Nephron (organoid): ENCODE measurements around the gene KRTAP4-12.
"Not testable (repeated sequence)": the region's sequence is repeated elsewhere in the genome, so short reads cannot be mapped to it uniquely, and the experiment has no call there.

Source experiments
- H3K27ac Mint-ChIP-seq, 3 experiments: 2 replicates each; pipeline ENCODE4 v1.8.0; 2020; ENCODE audit warnings: mixed read lengths in 3 of 3, mild to moderate bottlenecking in 2 of 3, moderate library complexity in 1 of 3
- H3K27me3 Mint-ChIP-seq: 2 replicates; pipeline ENCODE4 v1.8.0; 2021; ENCODE audit warnings: low read depth, mild to moderate bottlenecking, moderate library complexity, mixed read lengths
- H3K36me3 Mint-ChIP-seq: 2 replicates; pipeline ENCODE4 v1.8.0; 2020; ENCODE audit warnings: low read depth, mixed read lengths
- H3K4me1 Mint-ChIP-seq: 2 replicates; pipeline ENCODE4 v1.8.0; 2020; ENCODE audit warnings: mixed read lengths
- H3K4me3 Mint-ChIP-seq, 3 experiments: 2 replicates each; pipeline ENCODE4 v1.8.0; 2020; ENCODE audit warnings: mild to moderate bottlenecking in 3 of 3, mixed read lengths in 3 of 3, moderate library complexity in 2 of 3
- H3K9me3 Mint-ChIP-seq: 2 replicates; pipeline ENCODE4 v1.8.0; 2020; ENCODE audit warnings: mixed read lengths
- CTCF ChIP-seq, 3 experiments: fragments of 200-600 bp; sonication (generic); IDR thresholded peaks; one replicate each; pipeline ENCODE4 v1.5.0; 2021; ENCODE audit warnings: antibody characterized with exemption in 3 of 3; ENCODE audit not compliant: unreplicated experiment in 3 of 3

Gene KRTAP4-12

GRCh38 chr17:41103896-41104295, 20.1 kb downstream of the KRTAP4-12 start:
- H3K36me3 Mint-ChIP-seq = no peaks in the 10 kb centered on the region
- peak overlapping the region; percentile 5 to 91 (median 56) for H3K27ac Mint-ChIP-seq
- H3K9me3 Mint-ChIP-seq = peaks cover 8% of the 10 kb centered on the region
- no peaks in the 10 kb centered on the region for H3K27me3 Mint-ChIP-seq
- no peak overlapping the region for H3K4me3 Mint-ChIP-seq
- H3K4me1 Mint-ChIP-seq = peaks cover 32% of the 10 kb centered on the region
- no peak for TF ChIP-seq CTCF (IDR thresholded peaks at IDR 0.05; ENCODE audit: unreplicated experiment in 3 of 3)

- no peak for TF ChIP-seq CTCF (IDR thresholded peaks at IDR 0.05; ENCODE audit: unreplicated experiment in 3 of 3)
- peaks cover 38% of the 10 kb centered on the region for H3K4me1 Mint-ChIP-seq
- H3K27ac Mint-ChIP-seq = peak within 1 kb of the TSS in 2 of 3 experiments; percentile 56 to 91
- peaks cover 7% of the 10 kb centered on the region for H3K27me3 Mint-ChIP-seq
- H3K9me3 Mint-ChIP-seq = no peaks in the 10 kb centered on the region
- no peak within 1 kb of the TSS for H3K4me3 Mint-ChIP-seq
- H3K36me3 Mint-ChIP-seq = no peaks in the 10 kb centered on the region
Measured at GRCh38 chr17:41101586-41102259, 22.3 kb downstream of the KRTAP4-12 start, which contains the start of gene KRTAP4-16. Gene KRTAP4-16 (minus strand): TSS chr17:41102209. CDS start chr17:41102209, 0 bp downstream.

GRCh38 chr17:41099682-41100480, 24.1 kb downstream of the KRTAP4-12 start:
- Mint-ChIP-seq H3K4me3 (peak overlapping the region in 1 of 3 experiments; percentile 5), H3K4me1 (peaks cover 38% of the 10 kb centered on the region), H3K27ac (peak overlapping the region; percentile 69 to 74 (median 72)), H3K27me3 (peaks cover 11% of the 10 kb centered on the region)
- not testable (repeated sequence) for H3K36me3 Mint-ChIP-seq, H3K9me3 Mint-ChIP-seq

GRCh38 chr17:41098481-41098880, 25.5 kb downstream of the KRTAP4-12 start:
- H3K4me3 Mint-ChIP-seq = no peak overlapping the region
- H3K4me1 Mint-ChIP-seq = peaks cover 32% of the 10 kb centered on the region
- H3K27me3 Mint-ChIP-seq = peaks cover 11% of the 10 kb centered on the region
- TF ChIP-seq CTCF (IDR thresholded peaks at IDR 0.05; ENCODE audit: unreplicated experiment in 3 of 3) = no peak
- peak overlapping the region in 1 of 3 experiments; percentile 13 for H3K27ac Mint-ChIP-seq
- peaks cover 5% of the 10 kb centered on the region for H3K9me3 Mint-ChIP-seq
- H3K36me3 Mint-ChIP-seq = no peaks in the 10 kb centered on the region

- Mint-ChIP-seq H3K36me3 (no peaks in the 10 kb centered on the region), H3K27me3 (peaks cover 11% of the 10 kb centered on the region), H3K4me1 (peaks cover 27% of the 10 kb centered on the region), H3K27ac (peak within 1 kb of the TSS in 2 of 3 experiments; percentile 23 to 43), H3K4me3 (peak within 1 kb of the TSS in 1 of 3 experiments; percentile 18), H3K9me3 (peaks cover 5% of the 10 kb centered on the region)
- TF ChIP-seq CTCF (IDR thresholded peaks at IDR 0.05; ENCODE audit: unreplicated experiment in 3 of 3) = no peak
Measured at GRCh38 chr17:41098042-41098441, 25.9 kb downstream of the KRTAP4-12 start, which contains the start of gene KRTAP4-8. Gene KRTAP4-8 (minus strand): TSS chr17:41098142. CDS start chr17:41098084, 58 bp downstream.

GRCh38 chr17:41096055-41096454, 27.9 kb downstream of the KRTAP4-12 start:
- H3K27ac Mint-ChIP-seq = no peak overlapping the region
- no peak for TF ChIP-seq CTCF (IDR thresholded peaks at IDR 0.05; ENCODE audit: unreplicated experiment in 3 of 3)
- peaks cover 5% of the 10 kb centered on the region for H3K9me3 Mint-ChIP-seq
- H3K27me3 Mint-ChIP-seq = peaks cover 11% of the 10 kb centered on the region
- H3K4me1 Mint-ChIP-seq = peaks cover 20% of the 10 kb centered on the region
- H3K4me3 Mint-ChIP-seq = no peak overlapping the region
- no peaks in the 10 kb centered on the region for H3K36me3 Mint-ChIP-seq

- H3K9me3 Mint-ChIP-seq, H3K27me3 Mint-ChIP-seq, H3K27ac Mint-ChIP-seq, H3K4me1 Mint-ChIP-seq, H3K36me3 Mint-ChIP-seq, H3K4me3 Mint-ChIP-seq: not testable (repeated sequence)
Measured at GRCh38 chr17:41088760-41089352, 35.1 kb downstream of the KRTAP4-12 start.

- H3K4me1 Mint-ChIP-seq, H3K27ac Mint-ChIP-seq, H3K9me3 Mint-ChIP-seq, H3K27me3 Mint-ChIP-seq, H3K4me3 Mint-ChIP-seq, H3K36me3 Mint-ChIP-seq: not testable (repeated sequence)
Measured at GRCh38 chr17:41084100-41084856, 39.7 kb downstream of the KRTAP4-12 start, which contains the start of gene KRTAP4-7. Gene KRTAP4-7 (plus strand): TSS chr17:41084150. CDS start chr17:41084207, 57 bp downstream.
